ENCODE measurements around the gene YLPM1. TPM values are rescaled to one million over a fixed set of nuclear protein-coding genes. Genes with fewer than 3 reads are reported as not detected.

YLPM1 gene
- polyA plus RNA-seq, 5 donors: 79.9 to 116 (median 94.4) TPM

- no peak for DNase-seq
Observed at GRCh38 chr14:74836251-74836960, 73.3 kb downstream of the YLPM1 start.

DNA sequence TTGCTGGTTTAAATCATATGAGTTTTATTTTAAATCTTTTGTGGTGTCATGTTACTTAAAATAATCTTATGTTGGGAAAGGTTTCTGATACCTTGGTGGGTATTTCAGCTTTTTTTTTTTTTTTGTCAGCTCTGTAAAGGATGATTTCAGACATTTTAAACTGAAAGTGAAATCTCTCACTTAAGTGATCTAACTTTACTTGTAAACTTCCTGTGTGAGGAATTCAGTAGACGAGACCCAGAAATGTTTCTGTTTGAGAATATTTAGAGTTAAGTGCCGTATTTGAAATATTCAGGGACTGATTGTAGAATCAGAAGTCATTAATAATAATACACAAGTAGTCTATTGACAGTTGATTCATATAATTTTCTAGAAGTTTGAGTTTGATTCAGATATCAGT lies 75.0 kb downstream of the YLPM1 start:
- DNase-seq: no peak

GRCh38 chr14:74840603-74841030 lies 77.5 kb downstream of the YLPM1 start:
- no peak for DNase-seq

- DNase-seq: no peak
Observed at GRCh38 chr14:74841230-74842207, 78.4 kb downstream of the YLPM1 start.

DNA sequence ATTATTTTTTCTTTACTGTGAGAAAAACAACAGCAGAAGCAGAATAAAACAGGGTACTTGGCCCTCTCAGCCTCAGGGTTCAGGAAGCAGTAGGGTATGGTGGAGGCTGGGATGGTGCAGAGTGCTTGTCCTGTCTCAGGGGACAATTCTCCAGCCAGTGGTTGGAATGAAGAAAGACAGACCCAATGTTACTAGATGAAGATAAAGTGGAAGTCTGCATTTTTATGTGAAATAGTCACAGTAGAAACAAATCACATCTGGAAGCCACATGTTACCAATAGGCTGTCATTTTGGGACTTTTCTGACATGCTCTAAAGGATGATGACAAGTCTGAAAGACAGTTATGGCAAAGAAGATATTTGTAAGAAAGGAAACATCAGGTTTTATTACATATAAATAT lies 80.5 kb downstream of the YLPM1 start:
- DNase-seq: no peak

DNA sequence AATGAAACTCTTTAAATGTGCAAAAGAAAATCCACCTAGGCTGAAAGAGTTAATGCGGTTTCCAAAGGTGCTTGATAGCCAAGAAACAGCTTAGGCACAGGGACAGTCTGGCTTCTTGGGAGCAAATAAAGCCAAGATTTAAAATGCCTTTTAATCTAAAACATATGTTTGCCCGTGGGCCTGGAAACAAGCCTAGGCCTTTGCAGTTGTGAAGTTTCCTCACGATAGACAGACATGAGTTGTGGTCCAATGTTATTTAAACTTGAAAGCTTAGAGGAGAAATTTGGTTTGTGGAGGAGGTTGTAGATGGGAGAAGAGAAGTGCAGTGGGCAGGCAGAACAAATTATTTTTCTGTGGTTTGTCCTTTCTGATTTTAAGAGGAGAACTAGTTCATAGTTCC lies 83.1 kb downstream of the YLPM1 start:
- no peak for DNase-seq

GRCh38 chr14:74846968-74847665 lies 84.0 kb downstream of the YLPM1 start:
- DNase-seq: no peak

- no peak for DNase-seq
Observed at GRCh38 chr14:74848768-74849167, 85.7 kb downstream of the YLPM1 start.

DNA sequence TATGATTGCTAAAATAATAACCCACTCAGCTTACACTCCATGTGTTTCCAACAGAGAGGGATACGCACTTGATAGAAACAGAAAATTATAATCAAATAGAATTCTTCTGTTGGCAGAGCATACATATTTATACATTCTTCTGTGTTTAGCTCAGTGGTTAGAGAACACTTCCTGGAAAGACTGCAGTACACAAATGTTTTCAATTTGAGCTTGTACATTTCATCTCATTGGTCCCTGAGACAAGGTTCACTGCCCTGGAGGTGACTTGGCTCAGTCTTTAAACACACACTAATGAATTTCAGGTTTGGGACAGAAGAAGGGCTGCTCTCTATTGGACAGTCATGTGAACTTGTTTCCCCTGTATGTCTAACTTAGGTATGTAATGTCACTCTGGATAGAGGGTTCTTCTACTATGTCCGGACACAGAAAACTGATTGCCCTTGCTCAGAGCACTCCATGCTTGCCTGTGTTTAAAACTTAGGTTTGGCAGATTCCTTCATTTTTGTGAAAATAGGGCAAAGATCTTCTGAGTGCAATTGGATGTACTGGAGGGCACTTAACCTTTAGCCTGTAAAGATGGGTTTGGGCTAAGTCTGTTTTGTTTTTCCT lies 89.9 kb downstream of the YLPM1 start:
- DNase-seq: no peak

DNA sequence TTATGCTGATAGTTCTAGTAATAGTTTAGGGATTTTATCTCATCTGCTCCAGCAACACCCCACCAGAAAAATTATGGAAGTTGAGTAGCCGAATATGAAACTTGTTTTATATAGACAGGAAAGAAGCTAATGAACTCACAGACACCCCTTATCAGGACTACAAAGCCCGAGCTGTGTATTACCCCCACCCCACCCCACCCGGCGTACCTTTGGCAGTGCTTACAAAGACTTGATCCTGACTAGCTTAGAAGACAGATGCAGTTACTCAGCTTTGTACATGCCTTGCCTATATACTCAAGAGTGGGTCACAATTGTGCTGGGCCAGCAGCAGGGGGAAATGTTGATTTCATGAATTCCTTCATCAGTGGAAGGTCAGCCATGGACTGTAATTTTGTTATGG lies 90.5 kb downstream of the YLPM1 start:
- no peak for DNase-seq

- DNase-seq: no peak
Observed at GRCh38 chr14:74855021-74855420, 91.9 kb downstream of the YLPM1 start.

GRCh38 chr14:74855945-74856344 lies 92.8 kb downstream of the YLPM1 start:
- DNase-seq: no peak

DNA sequence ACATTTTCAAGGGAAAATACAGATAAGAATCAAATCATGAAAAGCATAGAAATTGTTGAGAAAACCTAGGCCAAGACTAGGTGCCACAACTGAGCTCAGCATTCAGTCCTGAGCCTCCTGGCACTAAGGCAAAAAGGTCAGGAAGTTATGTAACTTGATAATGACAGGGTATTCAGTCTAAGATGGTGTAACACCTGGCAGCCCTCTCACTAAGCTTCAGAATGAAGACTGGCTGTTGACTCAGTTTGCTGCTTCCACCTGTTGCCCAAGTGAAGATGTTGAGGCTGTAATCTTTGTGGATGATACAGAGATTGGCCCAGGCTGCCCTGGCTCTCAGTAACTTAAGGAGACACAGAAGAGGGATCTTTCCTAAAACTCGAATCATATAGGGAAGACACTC lies 93.2 kb downstream of the YLPM1 start:
- no peak for DNase-seq

GRCh38 chr14:74858022-74858421 lies 94.9 kb downstream of the YLPM1 start:
- no peak for DNase-seq

- DNase-seq: no peak
Observed at GRCh38 chr14:74859757-74860552, 96.8 kb downstream of the YLPM1 start.

DNA sequence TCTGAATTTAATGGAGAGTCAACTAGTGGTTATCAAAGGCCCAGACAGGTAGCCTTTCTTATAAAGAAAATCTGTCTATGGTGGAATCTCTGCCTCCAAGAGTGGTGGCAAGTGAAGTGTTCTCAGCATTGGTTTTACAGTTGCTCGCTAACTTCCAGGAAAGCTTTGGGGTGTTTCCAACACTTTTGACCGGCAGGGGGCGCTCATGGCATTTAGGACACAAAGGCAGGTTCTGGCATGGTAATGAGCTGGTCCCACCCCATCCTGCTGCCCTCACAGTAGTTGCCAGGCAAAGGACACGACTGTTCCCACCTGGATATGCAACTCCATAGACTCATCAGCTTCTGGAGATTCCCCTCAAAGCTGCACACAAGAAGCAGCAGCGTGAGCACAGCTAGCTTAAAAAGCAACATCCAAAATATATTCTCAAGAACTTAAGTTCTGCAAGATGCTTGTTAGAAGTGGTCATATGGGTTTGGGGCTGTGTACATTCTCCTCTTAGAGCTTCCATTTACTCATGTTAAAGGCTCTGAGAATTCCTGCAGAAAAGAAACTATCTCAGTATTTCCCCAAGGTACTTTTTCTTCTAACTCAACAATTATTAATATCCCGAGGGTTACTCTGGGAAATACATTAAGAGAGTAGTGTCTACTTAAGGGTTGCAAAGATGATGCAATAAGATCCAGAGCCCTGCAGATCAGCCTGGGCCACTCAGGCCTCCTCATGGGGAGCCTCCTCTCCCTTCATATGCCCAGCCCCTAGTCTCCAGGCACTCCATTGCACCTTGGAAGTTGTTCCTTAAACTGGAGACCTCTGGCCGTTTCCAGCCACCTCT lies 98.0 kb downstream of the YLPM1 start:
- DNase-seq: peak; percentile 65 to 75

- no peak for DNase-seq
Observed at GRCh38 chr14:74861734-74862090, 98.6 kb downstream of the YLPM1 start.

DNA sequence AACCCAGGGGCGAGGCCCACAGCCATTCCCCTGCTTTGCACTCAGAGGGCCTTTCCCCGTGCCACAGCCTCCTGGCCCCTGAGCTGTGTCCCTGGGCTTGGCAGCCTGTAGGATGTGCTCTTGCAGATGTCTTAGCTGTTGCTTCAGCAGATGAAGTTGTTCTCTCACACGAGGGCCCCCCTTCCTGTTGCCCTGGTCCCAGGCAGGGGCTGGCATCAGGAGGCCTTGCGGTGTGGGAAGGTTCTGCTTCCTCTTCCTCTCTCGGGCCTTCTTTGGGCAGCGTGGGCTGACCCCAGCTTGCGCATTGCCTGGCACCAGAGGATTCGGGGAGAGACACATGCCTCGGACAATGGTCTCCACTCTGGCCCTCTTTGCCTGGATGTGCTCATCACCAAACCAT lies 100.2 kb downstream of the YLPM1 start:
- no peak for DNase-seq

DNA sequence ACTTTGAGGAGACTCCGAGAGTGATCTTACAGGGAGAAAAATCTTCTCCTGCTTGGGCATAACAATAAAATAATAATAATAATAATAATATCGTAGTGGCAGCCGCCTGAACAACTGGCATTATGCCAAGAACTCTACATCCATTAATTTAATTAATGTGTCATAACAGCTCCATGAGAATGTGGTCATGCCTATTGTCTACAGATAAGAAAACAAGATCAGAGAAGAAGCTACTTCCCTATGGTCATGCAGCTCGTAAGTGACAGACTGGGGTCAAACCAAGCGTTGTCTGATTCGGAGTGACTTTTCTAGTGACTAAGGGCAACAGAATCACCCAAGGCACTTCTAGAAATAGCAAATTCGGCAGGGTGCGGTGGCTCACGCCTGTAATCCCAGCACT lies 101.1 kb downstream of the YLPM1 start:
- DNase-seq: no peak

DNA sequence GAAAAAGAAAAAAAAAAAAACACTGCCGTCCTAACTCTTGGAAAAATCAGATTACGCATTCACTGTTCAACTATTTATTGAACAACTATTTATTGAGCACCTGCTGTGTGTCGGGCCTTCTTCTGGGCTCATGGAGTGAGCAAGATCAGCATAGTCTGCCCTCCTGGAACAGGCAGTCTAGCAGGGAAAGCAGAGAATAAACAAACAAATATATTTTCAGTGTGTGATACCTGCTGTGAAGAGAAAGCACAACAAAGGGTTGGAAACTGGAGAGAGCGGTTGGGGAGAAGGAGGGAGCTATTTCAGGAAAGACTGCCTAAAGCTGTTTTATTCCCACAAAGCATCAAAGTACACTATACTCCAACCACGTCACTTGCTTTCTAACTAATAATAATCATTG lies 102.0 kb downstream of the YLPM1 start:
- DNase-seq: no peak
